Retinal pigment epithelial cell (primary cell): Measurements from ENCODE around the gene STAG3.
A peak's percentile ranks its signal among the peaks of the same experiment; 100 is the strongest.
"Not testable (repeated sequence)": the region's sequence is repeated elsewhere in the genome, so short reads cannot be mapped to it uniquely, and the experiment has no call there.

Experiments used
- DNase-seq: peaks from one replicate; pipeline ENCODE4 v3.0.0-alpha.2; 2010; ENCODE audit warnings: low read depth
- H3K4me3 ChIP-seq: 2 replicates; pipeline ENCODE4 v1.5.1; 2011; ENCODE audit warnings: mild to moderate bottlenecking, low read length, control low read depth, moderate library complexity
- TF ChIP-seq, protein P1 (sequence below): conservative IDR thresholded peaks from 2 replicates; pipeline ENCODE4 v1.5.1; 2011; ENCODE audit warnings: low read depth, low read length, control low read depth, inconsistent platforms

The STAG3 gene

DNA sequence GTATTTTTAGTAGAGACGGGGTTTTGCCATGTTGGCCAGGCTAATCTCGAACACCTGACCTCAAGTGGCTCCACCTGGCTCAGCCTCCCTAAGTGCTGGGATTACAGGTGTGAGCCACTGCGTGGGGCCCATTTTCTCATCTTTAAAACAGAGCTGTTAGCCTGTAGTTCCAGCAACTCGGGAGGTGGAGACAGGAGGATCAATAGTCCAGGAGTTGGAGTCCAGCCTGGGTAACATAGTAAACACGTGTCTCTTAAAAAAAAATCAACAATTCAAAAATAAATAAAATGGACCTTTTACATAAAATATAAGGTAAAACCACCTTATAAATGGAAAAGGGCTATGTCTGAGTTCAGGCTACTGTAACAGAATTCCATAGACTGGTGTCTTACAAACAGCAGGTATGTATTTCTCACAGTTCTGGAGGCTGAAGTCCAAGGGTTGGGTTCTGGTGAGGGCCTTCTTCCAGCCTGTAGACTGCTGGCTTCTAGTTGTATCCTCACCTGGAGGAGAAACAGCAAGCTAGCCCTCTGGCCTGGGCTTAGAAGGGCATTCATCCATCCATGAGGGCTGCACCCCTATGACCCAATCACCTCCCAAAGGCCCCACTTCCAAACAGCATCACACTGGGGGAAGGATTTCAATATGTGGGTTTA is 35.0 kb downstream of the STAG3 start:
- TF ChIP-seq, protein P1, sequence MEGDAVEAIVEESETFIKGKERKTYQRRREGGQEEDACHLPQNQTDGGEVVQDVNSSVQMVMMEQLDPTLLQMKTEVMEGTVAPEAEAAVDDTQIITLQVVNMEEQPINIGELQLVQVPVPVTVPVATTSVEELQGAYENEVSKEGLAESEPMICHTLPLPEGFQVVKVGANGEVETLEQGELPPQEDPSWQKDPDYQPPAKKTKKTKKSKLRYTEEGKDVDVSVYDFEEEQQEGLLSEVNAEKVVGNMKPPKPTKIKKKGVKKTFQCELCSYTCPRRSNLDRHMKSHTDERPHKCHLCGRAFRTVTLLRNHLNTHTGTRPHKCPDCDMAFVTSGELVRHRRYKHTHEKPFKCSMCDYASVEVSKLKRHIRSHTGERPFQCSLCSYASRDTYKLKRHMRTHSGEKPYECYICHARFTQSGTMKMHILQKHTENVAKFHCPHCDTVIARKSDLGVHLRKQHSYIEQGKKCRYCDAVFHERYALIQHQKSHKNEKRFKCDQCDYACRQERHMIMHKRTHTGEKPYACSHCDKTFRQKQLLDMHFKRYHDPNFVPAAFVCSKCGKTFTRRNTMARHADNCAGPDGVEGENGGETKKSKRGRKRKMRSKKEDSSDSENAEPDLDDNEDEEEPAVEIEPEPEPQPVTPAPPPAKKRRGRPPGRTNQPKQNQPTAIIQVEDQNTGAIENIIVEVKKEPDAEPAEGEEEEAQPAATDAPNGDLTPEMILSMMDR: no peak
- H3K4me3 ChIP-seq: no peak overlapping the region
- no peak for DNase-seq

DNA sequence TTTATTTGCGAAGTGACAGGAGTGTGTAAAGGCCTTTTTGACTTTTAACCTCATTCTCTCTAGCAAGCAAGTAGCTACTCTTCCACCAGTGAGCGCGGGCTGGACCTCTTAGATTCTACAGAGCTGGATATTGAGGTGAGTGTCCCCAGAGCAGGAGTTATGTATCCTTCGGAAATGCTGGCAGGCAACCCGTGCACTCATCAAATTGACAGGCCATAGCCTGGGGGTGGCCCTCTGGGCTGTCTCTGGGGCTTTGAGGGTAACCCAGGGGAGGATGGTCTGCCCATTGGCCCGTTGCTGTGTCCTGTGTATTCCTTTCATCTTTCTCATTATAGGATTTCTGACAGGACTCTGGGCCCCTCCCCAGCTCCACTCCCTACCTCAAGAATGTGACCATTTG is 36.0 kb downstream of the STAG3 start:
- no peak for DNase-seq
- TF ChIP-seq, protein P1: no peak
- no peak overlapping the region for H3K4me3 ChIP-seq

DNA sequence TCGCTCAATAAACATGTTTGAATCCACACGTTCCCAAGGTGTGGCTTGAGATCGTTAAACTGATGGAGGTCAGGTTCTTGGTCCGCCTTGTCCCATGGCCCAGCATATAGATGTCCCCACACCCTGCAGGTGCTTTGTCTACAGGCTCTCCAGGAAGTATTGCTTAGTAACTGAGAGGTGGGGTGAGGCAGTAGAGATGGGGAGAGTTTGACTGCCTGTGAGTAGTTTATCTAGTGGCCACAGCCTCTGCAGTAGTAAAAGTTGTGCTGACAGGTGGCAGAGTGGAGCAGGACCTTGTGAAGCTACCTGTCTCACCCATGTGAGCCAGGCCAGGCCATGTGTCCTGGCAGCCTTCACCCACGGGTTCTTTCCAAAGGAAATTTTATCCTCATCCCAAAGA is 36.6 kb downstream of the STAG3 start:
- not testable (repeated sequence) for H3K4me3 ChIP-seq, DNase-seq

- no peak overlapping the region for H3K4me3 ChIP-seq
- DNase-seq: no peak
- TF ChIP-seq, protein P1: no peak
Observed at GRCh38 chr7:100215895-100216294, 38.2 kb downstream of the STAG3 start.

GRCh38 chr7:100217934-100218333 is 40.2 kb downstream of the STAG3 start:
- not testable (repeated sequence) for DNase-seq, H3K4me3 ChIP-seq
- TF ChIP-seq, protein P1: peak; percentile 54

DNA sequence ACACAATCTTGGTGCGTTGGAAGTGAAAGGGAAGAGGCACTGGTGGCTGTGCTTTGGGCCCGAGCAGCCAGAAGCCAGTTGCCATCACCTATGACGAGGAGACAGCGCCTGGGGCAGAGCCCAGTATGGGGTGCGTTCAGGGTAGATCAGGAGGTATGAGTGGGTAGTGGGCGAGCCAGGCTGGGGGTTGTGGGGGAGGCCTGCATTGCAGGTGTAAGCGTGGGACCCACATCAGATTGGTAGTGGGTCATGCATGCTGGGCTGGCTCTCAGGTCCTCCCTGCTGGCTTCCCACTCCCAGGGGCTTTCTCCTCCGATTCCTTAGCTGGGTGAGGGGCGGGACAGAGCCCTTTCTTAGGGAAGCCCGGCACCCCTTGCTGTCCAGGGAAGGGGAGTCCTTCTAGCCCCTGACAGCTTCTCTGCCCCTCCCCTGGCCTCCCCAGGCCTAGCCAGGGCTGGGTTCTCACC is 41.6 kb downstream of the STAG3 start:
- H3K4me3 ChIP-seq: no peak overlapping the region
- DNase-seq: no peak
- TF ChIP-seq, protein P1: no peak

DNA sequence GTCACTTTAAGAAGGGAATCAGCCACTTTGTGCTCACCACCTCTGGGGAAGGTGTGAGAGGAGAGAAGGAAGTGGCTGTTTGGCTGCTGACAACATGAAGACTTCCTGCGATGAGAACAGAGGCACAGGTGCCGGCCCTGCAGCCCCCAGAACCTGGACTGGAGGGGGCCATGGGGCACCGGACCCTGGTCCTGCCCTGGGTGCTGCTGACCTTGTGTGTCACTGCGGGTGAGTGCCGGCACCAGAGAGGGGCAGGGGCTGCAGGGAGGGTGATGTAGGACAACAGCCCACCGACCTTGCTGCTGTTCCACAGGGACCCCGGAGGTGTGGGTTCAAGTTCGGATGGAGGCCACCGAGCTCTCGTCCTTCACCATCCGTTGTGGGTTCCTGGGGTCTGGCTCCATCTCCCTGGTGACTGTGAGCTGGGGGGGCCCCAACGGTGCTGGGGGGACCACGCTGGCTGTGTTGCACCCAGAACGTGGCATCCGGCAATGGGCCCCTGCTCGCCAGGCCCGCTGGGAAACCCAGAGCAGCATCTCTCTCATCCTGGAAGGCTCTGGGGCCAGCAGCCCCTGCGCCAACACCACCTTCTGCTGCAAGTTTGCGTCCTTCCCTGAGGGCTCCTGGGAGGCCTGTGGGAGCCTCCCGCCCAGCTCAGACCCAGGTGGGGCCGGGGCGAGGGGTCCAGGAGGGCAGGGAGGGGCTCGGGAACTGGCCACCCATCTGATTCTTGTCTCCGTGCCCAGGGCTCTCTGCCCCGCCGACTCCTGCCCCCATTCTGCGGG is 42.3 kb downstream of the STAG3 start, which contains the start of gene PVRIG:
TSS of gene PVRIG (plus strand) at position 149 of the 785 bp plus-strand sequence. CDS start at position 171, 22 bp downstream.
- DNase-seq, H3K4me3 ChIP-seq: not testable (repeated sequence)

DNA sequence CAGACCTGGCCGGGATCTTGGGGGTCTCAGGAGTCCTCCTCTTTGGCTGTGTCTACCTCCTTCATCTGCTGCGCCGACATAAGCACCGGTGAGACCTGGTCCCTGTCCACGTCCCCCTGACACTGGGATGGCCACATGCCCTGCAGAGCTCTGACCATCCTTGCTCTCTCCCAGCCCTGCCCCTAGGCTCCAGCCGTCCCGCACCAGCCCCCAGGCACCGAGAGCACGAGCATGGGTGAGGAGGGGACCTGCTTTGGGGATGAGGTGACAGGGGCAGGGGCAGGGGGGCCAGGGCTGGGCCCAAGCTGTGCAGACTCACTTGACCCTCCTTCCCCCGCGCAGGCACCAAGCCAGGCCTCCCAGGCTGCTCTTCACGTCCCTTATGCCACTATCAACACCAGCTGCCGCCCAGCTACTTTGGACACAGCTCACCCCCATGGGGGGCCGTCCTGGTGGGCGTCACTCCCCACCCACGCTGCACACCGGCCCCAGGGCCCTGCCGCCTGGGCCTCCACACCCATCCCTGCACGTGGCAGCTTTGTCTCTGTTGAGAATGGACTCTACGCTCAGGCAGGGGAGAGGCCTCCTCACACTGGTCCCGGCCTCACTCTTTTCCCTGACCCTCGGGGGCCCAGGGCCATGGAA is 43.0 kb downstream of the STAG3 start:
- no peak overlapping the region for H3K4me3 ChIP-seq
- DNase-seq: no peak
- TF ChIP-seq, protein P1: no peak
